ENCODE measurements around the gene ARFRP1. TPM values are rescaled to one million over a fixed set of nuclear protein-coding genes. Genes with fewer than 3 reads are reported as not detected.

The ARFRP1 gene
- total RNA-seq, 1 donor: 25.7 TPM

GRCh38 chr20:63746751-63747315 is 39.1 kb upstream of the ARFRP1 start:
- H3K4me3 ChIP-seq (ENCODE audit: low read depth, low read length): no peak overlapping the region
- no peak for DNase-seq (ENCODE audit: low read depth)
- TF ChIP-seq, protein P1, sequence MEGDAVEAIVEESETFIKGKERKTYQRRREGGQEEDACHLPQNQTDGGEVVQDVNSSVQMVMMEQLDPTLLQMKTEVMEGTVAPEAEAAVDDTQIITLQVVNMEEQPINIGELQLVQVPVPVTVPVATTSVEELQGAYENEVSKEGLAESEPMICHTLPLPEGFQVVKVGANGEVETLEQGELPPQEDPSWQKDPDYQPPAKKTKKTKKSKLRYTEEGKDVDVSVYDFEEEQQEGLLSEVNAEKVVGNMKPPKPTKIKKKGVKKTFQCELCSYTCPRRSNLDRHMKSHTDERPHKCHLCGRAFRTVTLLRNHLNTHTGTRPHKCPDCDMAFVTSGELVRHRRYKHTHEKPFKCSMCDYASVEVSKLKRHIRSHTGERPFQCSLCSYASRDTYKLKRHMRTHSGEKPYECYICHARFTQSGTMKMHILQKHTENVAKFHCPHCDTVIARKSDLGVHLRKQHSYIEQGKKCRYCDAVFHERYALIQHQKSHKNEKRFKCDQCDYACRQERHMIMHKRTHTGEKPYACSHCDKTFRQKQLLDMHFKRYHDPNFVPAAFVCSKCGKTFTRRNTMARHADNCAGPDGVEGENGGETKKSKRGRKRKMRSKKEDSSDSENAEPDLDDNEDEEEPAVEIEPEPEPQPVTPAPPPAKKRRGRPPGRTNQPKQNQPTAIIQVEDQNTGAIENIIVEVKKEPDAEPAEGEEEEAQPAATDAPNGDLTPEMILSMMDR (IDR thresholded peaks at IDR 0.05; ENCODE audit: insufficient read depth, low read length): no peak

GRCh38 chr20:63745961-63746731 is 38.4 kb upstream of the ARFRP1 start:
- DNase-seq (ENCODE audit: low read depth): no peak
- no peak overlapping the region for H3K4me3 ChIP-seq (ENCODE audit: low read depth, low read length)
- TF ChIP-seq, protein P1 (IDR thresholded peaks at IDR 0.05; ENCODE audit: insufficient read depth, low read length): no peak

- H3K4me3 ChIP-seq (ENCODE audit: low read depth, low read length): no peak overlapping the region
- TF ChIP-seq, protein P1 (IDR thresholded peaks at IDR 0.05; ENCODE audit: insufficient read depth, low read length): no peak
- no peak for DNase-seq (ENCODE audit: low read depth)
Observed at GRCh38 chr20:63745424-63745805, 37.6 kb upstream of the ARFRP1 start.

DNA sequence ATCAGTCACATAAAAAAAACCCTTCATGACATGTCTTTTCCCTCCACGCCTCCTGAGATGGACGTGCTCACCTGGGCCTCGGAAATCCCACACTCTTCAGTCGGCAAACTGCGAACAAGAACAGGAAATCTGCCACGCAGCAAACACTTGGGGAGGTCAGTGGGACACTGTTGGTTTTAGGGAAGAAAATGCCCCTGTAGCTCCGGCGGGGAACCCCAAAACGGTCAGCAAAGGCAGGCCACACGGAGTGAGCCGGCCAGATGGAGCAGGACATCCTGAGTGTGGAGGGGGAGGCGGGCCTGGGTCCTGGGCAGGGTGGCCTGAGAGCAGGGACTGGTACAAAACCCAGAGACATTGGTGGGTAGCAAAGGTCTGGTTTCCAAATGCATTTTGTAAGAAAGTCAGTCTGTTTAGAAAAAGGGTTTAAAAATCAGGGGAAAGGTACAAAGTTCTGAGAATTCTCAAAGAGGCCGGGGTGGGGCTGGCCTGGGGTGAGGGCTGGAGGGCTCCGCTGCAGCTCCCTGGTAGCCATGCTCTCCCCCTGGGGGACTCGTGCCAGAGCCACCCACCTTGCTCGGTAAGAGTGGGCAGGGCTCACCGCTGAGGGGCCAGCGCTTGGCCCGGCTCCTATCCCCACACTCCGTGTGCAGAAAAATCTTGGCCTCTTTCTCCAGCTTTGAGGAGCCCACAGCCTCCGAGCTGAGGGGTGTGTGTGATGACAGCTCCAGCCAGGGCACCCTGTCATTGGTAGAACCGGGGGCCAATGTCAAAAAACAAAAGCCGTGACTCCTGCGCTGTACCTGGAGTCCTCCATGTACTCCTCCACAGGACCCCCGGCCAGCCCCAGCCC is 37.0 kb upstream of the ARFRP1 start:
- DNase-seq (ENCODE audit: low read depth): no peak
- H3K4me3 ChIP-seq (ENCODE audit: low read depth, low read length): no peak overlapping the region
- TF ChIP-seq, protein P1 (IDR thresholded peaks at IDR 0.05; ENCODE audit: insufficient read depth, low read length): no peak

- no peak overlapping the region for H3K4me3 ChIP-seq (ENCODE audit: low read depth, low read length)
- TF ChIP-seq, protein P1 (IDR thresholded peaks at IDR 0.05; ENCODE audit: insufficient read depth, low read length): no peak
- DNase-seq (ENCODE audit: low read depth): no peak
Observed at GRCh38 chr20:63744158-63744557, 36.4 kb upstream of the ARFRP1 start.

GRCh38 chr20:63743210-63743970 is 35.6 kb upstream of the ARFRP1 start:
- no peak for DNase-seq (ENCODE audit: low read depth)
- H3K4me3 ChIP-seq (ENCODE audit: low read depth, low read length): no peak overlapping the region
- TF ChIP-seq, protein P1 (IDR thresholded peaks at IDR 0.05; ENCODE audit: insufficient read depth, low read length): no peak
